GM19372 (cell line): ENCODE results near the gene SSR1.
"Not testable (repeated sequence)": the region's sequence is repeated elsewhere in the genome, so short reads cannot be mapped to it uniquely, and the experiment has no call there.

Experiments
- ATAC-seq: cut with Tn5 transposase; IDR thresholded peaks from one replicate; pipeline ENCODE4 v1.9.1; 2021; ENCODE audit warnings: mild to moderate bottlenecking, low read depth, moderate library complexity; ENCODE audit not compliant: unreplicated experiment

Gene SSR1

DNA sequence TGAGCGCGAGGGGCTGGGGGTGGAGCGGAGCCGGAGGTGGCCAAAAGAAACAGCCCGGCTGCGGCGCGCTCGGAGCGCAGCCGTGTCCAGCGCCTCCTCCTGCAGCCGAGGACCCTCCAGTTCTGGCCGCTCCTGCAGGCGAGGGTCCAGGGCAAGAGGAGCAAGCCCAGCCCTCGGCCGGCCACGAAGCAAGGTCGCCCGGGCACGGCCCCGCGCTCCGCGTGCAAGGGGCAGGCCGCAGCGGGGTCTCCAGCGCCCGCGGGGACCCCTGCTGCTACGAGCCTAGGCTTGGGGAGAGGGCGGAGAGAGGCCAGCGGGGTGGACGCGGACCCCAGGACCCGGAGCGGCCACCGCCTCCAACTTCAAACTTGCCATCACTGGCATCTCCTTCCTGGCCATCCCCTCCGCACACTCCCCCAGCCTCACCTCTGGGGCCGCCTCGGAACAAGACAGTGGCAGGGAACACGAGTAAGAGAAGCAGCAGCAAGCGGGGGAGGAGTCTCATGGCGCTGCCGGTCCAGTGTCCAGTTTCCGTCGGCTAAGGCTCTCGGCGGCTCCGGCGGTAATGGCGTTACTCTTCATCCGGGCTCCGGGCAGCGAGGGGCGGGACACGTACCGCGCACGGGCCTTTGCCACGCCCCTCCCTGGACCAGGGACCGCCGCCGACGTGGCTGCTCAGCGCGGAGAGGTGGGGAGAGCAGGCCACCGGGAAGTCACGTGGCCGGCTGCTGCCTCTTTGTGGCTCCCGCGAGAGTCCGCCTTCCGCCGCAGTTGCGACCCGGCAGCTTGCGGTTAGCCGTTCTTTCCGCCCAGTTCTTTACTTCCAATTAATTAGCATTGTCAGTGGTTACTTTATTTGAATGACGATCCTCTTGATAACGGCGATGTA is at the start of gene SSR1:
SSR1 (minus strand) TSS at position 584 of the 889 bp plus-strand sequence; CDS start at position 505, 79 bp downstream.
- ATAC-seq = peak; percentile 97

DNA sequence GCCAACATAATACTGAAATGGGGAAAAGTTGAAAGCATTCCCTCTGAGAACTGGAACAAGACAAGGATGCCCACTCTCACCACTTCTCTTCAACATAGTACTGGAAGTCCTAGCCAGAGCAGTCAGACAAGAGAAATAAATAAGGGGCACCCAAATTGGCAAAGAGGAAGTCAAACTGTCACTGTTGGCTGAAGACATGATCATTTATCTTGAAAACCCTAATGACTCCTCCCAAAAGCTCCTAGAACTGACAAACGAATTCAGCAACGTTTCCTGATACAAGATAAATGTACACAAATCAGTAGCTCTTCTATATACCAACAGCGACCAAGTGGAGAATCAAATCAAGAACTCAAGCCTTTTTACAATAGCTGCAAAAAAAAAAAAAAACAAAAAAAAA is 38.9 kb upstream of the SSR1 start:
- ATAC-seq = not testable (repeated sequence)

GRCh38 chr6:7350591-7350990 is 37.6 kb upstream of the SSR1 start:
- ATAC-seq = not testable (repeated sequence)

- ATAC-seq = not testable (repeated sequence)
Observed at GRCh38 chr6:7347551-7347997, 34.6 kb upstream of the SSR1 start.

DNA sequence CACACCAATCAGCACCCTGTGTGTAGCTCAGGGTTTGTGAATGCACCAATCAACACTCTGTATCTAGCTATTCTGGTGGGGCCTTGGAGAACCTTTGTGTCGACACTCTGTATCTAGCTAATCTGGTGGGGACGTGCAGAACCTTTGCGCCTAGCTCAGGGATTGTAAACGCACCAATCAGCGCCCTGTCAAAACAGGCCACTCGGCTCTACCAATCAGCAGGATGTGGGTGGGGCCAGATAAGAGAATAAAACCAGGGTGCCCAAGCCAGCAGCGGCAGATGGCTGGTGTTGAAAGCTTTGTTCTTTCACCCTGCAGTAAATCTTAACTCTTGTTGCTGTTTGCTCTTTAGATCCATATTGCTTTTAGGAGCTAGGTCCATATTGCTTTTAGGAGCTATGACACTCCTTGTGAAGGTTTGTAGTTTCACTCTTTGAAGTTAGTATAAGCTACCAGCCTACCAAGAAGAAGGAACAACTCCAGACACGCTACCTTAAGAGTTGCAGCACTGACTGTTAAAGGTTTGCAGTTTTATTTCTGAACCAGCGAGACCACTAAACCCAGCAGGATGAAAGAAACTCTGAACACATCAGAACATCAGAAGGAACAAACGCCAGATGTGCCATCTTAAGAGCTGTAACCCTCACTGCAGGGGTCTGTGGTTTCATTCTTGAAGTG is 31.9 kb upstream of the SSR1 start:
- not testable (repeated sequence) for ATAC-seq

- ATAC-seq = no peak
Observed at GRCh38 chr6:7343546-7344475, 30.8 kb upstream of the SSR1 start.

- no peak for ATAC-seq
Observed at GRCh38 chr6:7341989-7342742, 29.2 kb upstream of the SSR1 start.

DNA sequence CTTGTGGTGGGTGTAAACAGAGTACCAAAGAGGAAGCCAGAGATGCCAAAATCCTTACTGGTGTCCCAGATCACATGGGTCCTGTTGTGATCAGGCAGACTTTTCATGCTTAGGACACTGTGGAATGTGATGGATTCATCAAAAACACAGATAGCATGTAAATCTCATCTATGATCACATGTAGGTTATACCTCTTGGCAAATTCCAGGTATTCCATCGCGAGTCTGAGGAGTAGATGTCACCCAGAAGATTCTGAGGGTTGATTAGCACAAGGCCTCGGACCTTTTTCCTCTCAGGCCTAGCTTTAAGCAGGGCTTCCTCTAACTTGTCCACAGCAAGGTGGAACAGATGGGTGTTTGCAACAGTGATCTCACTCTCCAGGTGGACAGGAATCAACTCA is 28.3 kb upstream of the SSR1 start:
- no peak for ATAC-seq

- ATAC-seq = not testable (repeated sequence)
Observed at GRCh38 chr6:7339007-7339732, 26.2 kb upstream of the SSR1 start.

- no peak for ATAC-seq
Observed at GRCh38 chr6:7338031-7338430, 25.0 kb upstream of the SSR1 start.

DNA sequence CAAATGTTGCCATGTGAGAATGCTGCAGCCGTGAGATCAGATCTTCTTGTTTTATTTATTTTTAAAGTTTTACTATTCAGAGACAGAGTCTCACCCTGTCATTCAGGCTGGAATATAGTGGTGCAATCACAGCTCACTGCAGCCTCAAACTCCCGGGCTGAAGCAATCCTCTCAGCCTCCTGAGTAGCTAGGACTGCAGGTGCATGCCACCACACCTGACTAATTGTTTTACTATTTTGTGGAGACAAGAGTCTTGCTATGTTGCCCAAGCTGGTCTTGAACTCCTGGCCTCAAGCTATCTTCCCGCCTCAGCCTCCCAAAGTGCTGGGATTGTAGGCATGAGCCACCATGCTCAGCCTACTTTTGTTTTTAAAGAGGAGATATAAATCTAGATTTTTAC is 22.5 kb upstream of the SSR1 start:
- ATAC-seq = no peak

GRCh38 chr6:7334685-7335084 is 21.7 kb upstream of the SSR1 start:
- ATAC-seq = no peak

DNA sequence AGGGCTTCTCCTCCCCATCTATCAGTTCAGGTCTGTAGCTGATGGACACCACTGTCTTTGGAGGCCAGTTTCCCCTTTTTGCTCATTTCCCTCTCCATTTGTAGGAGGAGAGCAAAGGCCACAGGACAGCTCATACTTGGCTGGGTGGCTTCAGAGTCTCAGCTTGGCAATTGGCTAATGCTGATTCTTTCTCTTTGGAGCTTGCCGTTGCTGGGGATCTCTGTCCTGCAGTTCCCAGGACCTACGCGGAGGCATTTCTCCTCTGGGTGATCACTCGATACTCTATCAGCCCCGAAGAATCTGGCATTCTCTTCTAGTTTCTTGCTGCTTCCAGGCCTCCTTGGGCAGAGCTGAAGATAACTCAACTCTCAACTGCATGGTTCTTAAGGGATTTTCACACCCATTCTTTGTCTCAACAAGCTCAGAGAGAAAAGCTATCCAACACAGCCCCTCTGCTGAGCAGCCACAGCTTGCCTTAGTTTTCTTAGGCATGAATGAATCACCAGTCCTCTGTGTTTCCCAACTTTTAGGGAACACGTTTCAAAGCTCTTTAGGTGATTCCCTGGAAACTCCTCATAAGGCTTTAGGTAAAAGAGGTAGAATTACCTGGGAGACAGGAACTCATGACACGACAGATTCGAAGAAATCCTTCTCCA is 19.2 kb upstream of the SSR1 start:
- ATAC-seq = no peak

- no peak for ATAC-seq
Observed at GRCh38 chr6:7331452-7331851, 18.5 kb upstream of the SSR1 start.

GRCh38 chr6:7328243-7328642 is 15.2 kb upstream of the SSR1 start:
- ATAC-seq = no peak

- no peak for ATAC-seq
Observed at GRCh38 chr6:7325750-7326149, 12.8 kb upstream of the SSR1 start.

GRCh38 chr6:7324520-7324919 is 11.5 kb upstream of the SSR1 start:
- ATAC-seq = peak; percentile 57

DNA sequence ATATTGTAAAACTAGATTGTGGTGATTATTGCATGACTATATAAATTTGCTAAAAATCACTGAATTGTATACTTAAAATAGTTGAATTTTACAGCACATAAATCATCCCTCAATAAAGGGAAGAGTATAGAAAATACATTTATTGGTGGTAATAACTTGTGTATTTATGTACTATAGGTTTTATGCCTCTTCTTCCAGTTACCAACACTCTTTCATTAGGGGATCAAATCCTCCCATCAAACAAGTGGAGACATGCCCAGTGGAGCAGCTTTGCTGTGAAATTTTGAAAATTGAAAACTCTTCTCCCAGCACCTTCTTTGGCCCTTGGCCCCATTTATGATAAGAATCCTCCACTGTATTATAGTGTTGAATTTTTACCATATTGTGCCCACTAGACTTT is 10.1 kb upstream of the SSR1 start:
- no peak for ATAC-seq

DNA sequence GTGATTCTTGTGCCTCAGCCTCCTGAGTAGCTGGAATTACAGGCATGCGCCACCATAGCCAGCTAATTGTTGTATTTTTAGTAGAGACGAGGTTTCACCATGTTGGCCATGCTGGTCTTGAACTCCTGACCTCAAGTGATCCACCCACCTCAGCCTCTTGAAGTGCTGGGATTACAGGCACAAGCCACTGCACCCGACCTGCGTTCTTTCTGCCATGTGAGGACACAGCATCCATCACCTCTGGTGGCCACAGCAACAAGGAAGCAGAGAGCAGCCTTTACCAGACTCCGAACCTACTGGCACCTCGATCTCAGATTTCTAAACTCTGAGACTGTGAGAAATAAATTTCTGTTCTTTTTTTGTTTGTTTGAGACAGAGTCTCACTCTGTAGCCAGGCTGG is 8.9 kb upstream of the SSR1 start:
- ATAC-seq = not testable (repeated sequence)
